GM19328 (cell line): ENCODE measurements around the gene PLXDC2.
"Not testable (repeated sequence)": the region's sequence is repeated elsewhere in the genome, so short reads cannot be mapped to it uniquely, and the experiment has no call there.

Experiments used
- ATAC-seq: cut with Tn5 transposase; IDR thresholded peaks from one replicate; pipeline ENCODE4 v1.9.1; 2021; ENCODE audit warnings: mild to moderate bottlenecking, moderate library complexity; ENCODE audit not compliant: unreplicated experiment

Gene PLXDC2

DNA sequence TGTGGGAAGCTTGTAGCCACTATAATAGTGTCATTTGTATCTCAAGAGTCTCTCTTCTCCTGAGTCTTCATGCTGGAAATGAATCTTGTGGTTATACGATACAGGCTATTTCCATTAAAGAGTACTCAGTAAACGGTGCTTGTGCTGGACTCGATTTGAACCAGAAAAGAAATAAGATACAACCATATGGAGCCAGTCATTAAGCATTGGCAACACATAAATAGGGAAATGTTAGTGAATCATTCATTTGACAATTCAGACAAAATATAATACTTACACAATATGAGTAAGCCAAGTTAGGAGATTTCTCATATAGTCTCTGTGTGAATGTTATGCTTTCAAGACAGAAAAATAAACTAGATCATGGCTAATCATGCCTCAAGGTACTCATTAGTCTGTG, 356.8 kb downstream of the PLXDC2 start:
- no peak for ATAC-seq

GRCh38 chr10:20175719-20176118, 359.5 kb downstream of the PLXDC2 start:
- no peak for ATAC-seq

GRCh38 chr10:20180766-20181165, 364.5 kb downstream of the PLXDC2 start:
- no peak for ATAC-seq

- no peak for ATAC-seq
Observed at GRCh38 chr10:20181434-20181833, 365.2 kb downstream of the PLXDC2 start.

DNA sequence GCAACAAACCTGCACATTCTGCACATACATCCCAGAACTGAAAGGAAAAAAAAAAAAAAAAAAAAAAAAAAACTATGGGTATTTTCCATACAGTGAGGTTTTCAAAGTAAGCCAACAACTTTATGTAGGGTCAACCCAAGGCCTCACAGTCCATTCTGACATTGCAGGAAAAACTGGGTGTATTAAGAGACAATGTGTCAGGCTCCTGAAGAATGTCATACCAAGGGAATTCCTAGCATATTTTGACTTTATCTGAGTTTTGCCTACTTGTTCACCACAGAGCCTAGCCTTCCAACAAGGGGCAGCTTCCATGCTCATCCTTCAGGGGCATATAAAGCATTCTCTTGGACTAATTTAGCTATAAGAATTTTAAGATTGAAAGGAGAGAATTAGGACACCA, 368.9 kb downstream of the PLXDC2 start:
- no peak for ATAC-seq

- not testable (repeated sequence) for ATAC-seq
Observed at GRCh38 chr10:20191392-20191791, 375.2 kb downstream of the PLXDC2 start.

DNA sequence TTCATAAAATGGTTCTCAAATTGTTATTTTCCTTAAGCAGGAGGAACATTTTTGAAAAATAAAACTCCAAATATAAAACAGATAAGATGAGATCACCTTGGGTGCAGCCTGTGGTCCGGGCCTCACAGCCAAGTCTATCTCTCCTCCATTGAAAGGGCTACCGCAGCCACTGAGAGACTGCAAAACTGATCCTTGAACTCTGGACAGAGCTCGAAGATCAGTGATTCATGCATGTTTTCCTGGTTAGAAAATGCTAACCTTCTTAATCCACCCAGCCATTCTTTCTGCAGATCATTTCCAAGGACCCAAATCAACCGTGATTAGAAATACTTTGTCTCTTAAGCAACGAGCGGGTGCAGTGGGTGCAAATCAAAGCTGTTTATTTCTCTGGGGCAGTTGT, 378.8 kb downstream of the PLXDC2 start:
- ATAC-seq: no peak

- ATAC-seq: no peak
Observed at GRCh38 chr10:20200758-20201157, 384.5 kb downstream of the PLXDC2 start.

GRCh38 chr10:20202337-20202736, 386.1 kb downstream of the PLXDC2 start:
- no peak for ATAC-seq

DNA sequence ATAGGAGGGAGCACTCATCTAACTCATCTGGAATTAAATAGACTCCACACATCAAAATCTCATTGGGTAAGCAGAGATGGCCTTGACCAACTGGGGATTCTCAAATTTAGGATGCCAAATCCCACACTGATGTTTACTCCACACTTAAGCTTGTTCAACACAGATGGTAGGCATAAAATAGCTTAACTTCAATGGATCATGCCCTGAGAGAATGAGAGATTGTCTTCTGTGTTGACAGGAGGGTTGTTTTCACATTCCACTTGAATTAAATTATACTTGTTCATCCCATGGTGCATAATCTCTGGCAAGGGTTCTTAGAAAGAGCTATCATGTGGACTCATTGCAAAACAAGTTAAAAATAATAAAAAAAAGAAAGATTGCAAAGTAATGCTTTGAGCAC, 391.4 kb downstream of the PLXDC2 start:
- ATAC-seq: no peak

- not testable (repeated sequence) for ATAC-seq
Observed at GRCh38 chr10:20209098-20209497, 392.9 kb downstream of the PLXDC2 start.

GRCh38 chr10:20215547-20216152, 399.4 kb downstream of the PLXDC2 start:
- no peak for ATAC-seq

DNA sequence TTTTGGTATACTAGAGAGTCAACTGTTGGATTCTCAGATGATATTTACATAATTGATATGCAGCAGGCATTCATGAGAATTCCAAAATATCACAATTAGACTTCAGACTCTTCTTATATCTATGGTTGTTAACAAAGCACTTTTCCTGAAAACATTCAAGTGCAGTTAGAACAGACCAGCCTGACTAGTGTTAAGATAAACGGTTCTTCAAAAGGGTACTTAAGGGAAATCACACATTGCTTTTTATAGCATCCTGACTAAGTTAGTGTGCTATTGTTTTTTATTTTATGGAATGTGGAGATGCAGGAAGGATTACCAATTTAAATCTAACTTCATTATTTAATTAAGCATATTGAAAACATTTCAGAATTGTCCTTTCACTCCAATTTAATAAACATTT, 405.1 kb downstream of the PLXDC2 start:
- no peak for ATAC-seq

GRCh38 chr10:20228729-20229128, 412.5 kb downstream of the PLXDC2 start:
- no peak for ATAC-seq

GRCh38 chr10:20232079-20232705, 416.0 kb downstream of the PLXDC2 start:
- ATAC-seq: no peak

GRCh38 chr10:20233423-20233822, 417.2 kb downstream of the PLXDC2 start:
- ATAC-seq: no peak

DNA sequence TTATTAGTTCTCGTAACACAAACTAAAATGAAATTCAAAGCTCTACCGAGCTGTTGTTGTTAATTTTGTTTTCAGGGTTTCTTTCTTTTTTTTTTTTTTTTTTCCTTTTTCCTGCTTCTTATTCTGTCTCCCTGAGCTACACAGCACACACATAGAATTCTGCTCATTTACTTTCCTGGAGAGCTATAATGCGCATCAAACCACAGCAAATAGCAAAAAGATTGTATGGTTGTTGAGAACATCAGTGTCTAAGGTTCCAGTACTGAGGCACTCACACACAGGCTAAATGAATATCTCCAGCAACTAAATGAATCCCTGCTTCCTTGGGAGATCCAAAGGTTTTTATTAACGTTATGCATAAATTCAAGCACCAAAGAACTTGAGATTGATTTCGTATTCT, 418.3 kb downstream of the PLXDC2 start:
- ATAC-seq: no peak

GRCh38 chr10:20237091-20237570, 420.9 kb downstream of the PLXDC2 start:
- ATAC-seq: no peak

- no peak for ATAC-seq
Observed at GRCh38 chr10:20237586-20237985, 421.4 kb downstream of the PLXDC2 start.

DNA sequence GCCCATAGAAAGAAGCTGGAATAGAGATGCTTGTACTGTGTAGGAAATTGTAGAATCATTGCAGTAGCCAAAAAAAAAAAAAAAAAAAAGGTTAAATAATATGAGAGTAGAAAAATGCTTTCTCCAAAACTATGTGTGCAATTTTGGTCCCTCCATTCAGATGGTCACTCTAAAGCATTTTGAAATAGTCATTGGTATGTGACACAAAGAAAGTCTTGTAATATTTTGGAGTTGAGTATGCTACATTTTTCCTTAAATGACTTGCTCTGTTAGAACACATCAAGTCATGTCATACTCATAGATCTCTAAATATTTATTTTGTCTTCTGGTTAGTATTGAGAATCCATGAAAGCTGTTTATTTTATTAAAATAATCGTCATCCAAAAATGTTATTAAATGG, 424.4 kb downstream of the PLXDC2 start:
- no peak for ATAC-seq

DNA sequence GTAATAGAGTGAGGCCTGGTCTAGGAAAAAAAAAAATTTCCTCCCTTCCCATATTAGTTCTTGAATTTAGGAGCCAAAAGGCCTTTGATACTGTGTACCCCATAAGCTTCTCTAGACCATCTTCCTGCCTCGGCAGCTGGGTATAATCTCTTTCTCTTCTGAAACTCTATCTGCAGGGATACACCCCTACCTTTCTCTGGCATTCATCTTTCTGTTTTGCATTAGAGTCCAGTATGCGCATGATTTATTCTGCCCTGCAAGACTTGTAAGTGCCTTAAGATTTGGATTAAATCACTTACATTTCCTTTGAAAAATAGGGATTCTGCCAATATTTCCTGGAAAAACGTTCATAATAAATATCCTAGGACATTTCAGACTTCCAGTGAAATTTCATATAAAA, 431.2 kb downstream of the PLXDC2 start:
- no peak for ATAC-seq

- ATAC-seq: no peak
Observed at GRCh38 chr10:20247891-20248708, 431.9 kb downstream of the PLXDC2 start.
